ENCODE results near the gene HLA-DMA. TPM values are rescaled to one million over a fixed set of nuclear protein-coding genes. Genes with fewer than 3 reads are reported as not detected.

Gene HLA-DMA
- polyA plus RNA-seq, 1 donor, result 25.4 TPM

- peak; percentile 71 to 88 for DNase-seq
- H3K36me3 ChIP-seq (ENCODE audit: control insufficient read depth, insufficient read depth, low read length), result peaks cover 13% of the 10 kb centered on the region
- H3K4me3 ChIP-seq (ENCODE audit: low read length), result peak overlapping the region; percentile 85
- peaks cover 5% of the 10 kb centered on the region for H3K4me1 ChIP-seq (ENCODE audit: control insufficient read depth, insufficient read depth, low read length)
- peak overlapping the region; percentile 89 for H3K27ac ChIP-seq (ENCODE audit: low read length)
- no CpG with 5 or more reads among the region's 40 CpGs for WGBS (ENCODE audit: insufficient coverage, low lambda C conversion rate)
- no peaks in the 10 kb centered on the region for H3K27me3 ChIP-seq (ENCODE audit: control insufficient read depth, insufficient read depth, low read length)
- no peaks in the 10 kb centered on the region for H3K9me3 ChIP-seq (ENCODE audit: control insufficient read depth, low read depth, low read length)
Measured at GRCh38 chr6:32968867-32969684, 16.2 kb upstream of the HLA-DMA start.

- Histone ChIP-seq H3K36me3 (ENCODE audit: control insufficient read depth, insufficient read depth, low read length) (peaks cover 9% of the 10 kb centered on the region), H3K4me1 (ENCODE audit: control insufficient read depth, insufficient read depth, low read length) (peaks cover 5% of the 10 kb centered on the region), H3K4me3 (ENCODE audit: low read length) (peak within 1 kb of the TSS; percentile 85), H3K27ac (ENCODE audit: low read length) (peak within 1 kb of the TSS; percentile 89), H3K27me3 (ENCODE audit: control insufficient read depth, insufficient read depth, low read length) (no peaks in the 10 kb centered on the region), H3K9me3 (ENCODE audit: control insufficient read depth, low read depth, low read length) (no peaks in the 10 kb centered on the region)
- WGBS (ENCODE audit: insufficient coverage, low lambda C conversion rate), result no CpG with 5 or more reads among the region's 62 CpGs
- DNase-seq, result peak; percentile 99
Measured at GRCh38 chr6:32968093-32968866, 15.4 kb upstream of the HLA-DMA start, which contains the start of gene BRD2. Gene BRD2, plus strand, starts transcription at chr6:32968594. Its CDS starts 4,305 bp downstream, at chr6:32972899.

- 7% methylated on average over 6 of the region's 16 CpGs for WGBS (ENCODE audit: insufficient coverage, low lambda C conversion rate)
- H3K27ac ChIP-seq (ENCODE audit: low read length), result peak overlapping the region; percentile 89
- peak in 1 of 2 donors; percentile 52 for DNase-seq
Measured at GRCh38 chr6:32967151-32968091, 14.5 kb upstream of the HLA-DMA start.

GRCh38 chr6:32964776-32965175 lies 11.9 kb upstream of the HLA-DMA start:
- DNase-seq, result no peak
- no peak overlapping the region for H3K27ac ChIP-seq (ENCODE audit: low read length)
- no peak overlapping the region for H3K4me3 ChIP-seq (ENCODE audit: low read length)
- 90% methylated on average over 1 of the region's 5 CpGs for WGBS (ENCODE audit: insufficient coverage, low lambda C conversion rate)
- no peaks in the 10 kb centered on the region for H3K9me3 ChIP-seq (ENCODE audit: control insufficient read depth, low read depth, low read length)
- H3K4me1 ChIP-seq (ENCODE audit: control insufficient read depth, insufficient read depth, low read length), result peaks cover 5% of the 10 kb centered on the region
- H3K27me3 ChIP-seq (ENCODE audit: control insufficient read depth, insufficient read depth, low read length), result no peaks in the 10 kb centered on the region
- H3K36me3 ChIP-seq (ENCODE audit: control insufficient read depth, insufficient read depth, low read length), result no peaks in the 10 kb centered on the region

More at GRCh38 chr6:32967151-32968091, 14.5 kb upstream of the HLA-DMA start:
- H3K27me3 ChIP-seq (ENCODE audit: control insufficient read depth, insufficient read depth, low read length), result no peaks in the 10 kb centered on the region
- peak overlapping the region; percentile 85 for H3K4me3 ChIP-seq (ENCODE audit: low read length)
- no peaks in the 10 kb centered on the region for H3K9me3 ChIP-seq (ENCODE audit: control insufficient read depth, low read depth, low read length)
- peaks cover under 1% of the 10 kb centered on the region for H3K36me3 ChIP-seq (ENCODE audit: control insufficient read depth, insufficient read depth, low read length)
- peaks cover 5% of the 10 kb centered on the region for H3K4me1 ChIP-seq (ENCODE audit: control insufficient read depth, insufficient read depth, low read length)

- no peak for DNase-seq
- no peaks in the 10 kb centered on the region for H3K27me3 ChIP-seq (ENCODE audit: control insufficient read depth, insufficient read depth, low read length)
- no peaks in the 10 kb centered on the region for H3K36me3 ChIP-seq (ENCODE audit: control insufficient read depth, insufficient read depth, low read length)
- no peaks in the 10 kb centered on the region for H3K9me3 ChIP-seq (ENCODE audit: control insufficient read depth, low read depth, low read length)
- WGBS (ENCODE audit: insufficient coverage, low lambda C conversion rate), result 80% methylated on average over 1 of the region's 1 CpG
- H3K27ac ChIP-seq (ENCODE audit: low read length), result no peak overlapping the region
- H3K4me3 ChIP-seq (ENCODE audit: low read length), result no peak overlapping the region
- H3K4me1 ChIP-seq (ENCODE audit: control insufficient read depth, insufficient read depth, low read length), result peaks cover 5% of the 10 kb centered on the region
Measured at GRCh38 chr6:32963866-32964265, 11.0 kb upstream of the HLA-DMA start.

- Histone ChIP-seq H3K27me3 (ENCODE audit: control insufficient read depth, insufficient read depth, low read length) (no peaks in the 10 kb centered on the region), H3K4me1 (ENCODE audit: control insufficient read depth, insufficient read depth, low read length) (peaks cover 4% of the 10 kb centered on the region), H3K4me3 (ENCODE audit: low read length) (no peak overlapping the region), H3K27ac (ENCODE audit: low read length) (no peak overlapping the region), H3K36me3 (ENCODE audit: control insufficient read depth, insufficient read depth, low read length) (no peaks in the 10 kb centered on the region), H3K9me3 (ENCODE audit: control insufficient read depth, low read depth, low read length) (no peaks in the 10 kb centered on the region)
- WGBS (ENCODE audit: insufficient coverage, low lambda C conversion rate), result no CpG with 5 or more reads among the region's 1 CpG
- no peak for DNase-seq
Measured at GRCh38 chr6:32962213-32962826, 9.4 kb upstream of the HLA-DMA start.

GRCh38 chr6:32960563-32960962 lies 7.7 kb upstream of the HLA-DMA start:
- H3K36me3 ChIP-seq (ENCODE audit: control insufficient read depth, insufficient read depth, low read length), result no peaks in the 10 kb centered on the region
- 80% methylated on average over 2 of the region's 5 CpGs for WGBS (ENCODE audit: insufficient coverage, low lambda C conversion rate)
- H3K27ac ChIP-seq (ENCODE audit: low read length), result no peak overlapping the region
- H3K9me3 ChIP-seq (ENCODE audit: control insufficient read depth, low read depth, low read length), result no peaks in the 10 kb centered on the region
- H3K27me3 ChIP-seq (ENCODE audit: control insufficient read depth, insufficient read depth, low read length), result no peaks in the 10 kb centered on the region
- H3K4me3 ChIP-seq (ENCODE audit: low read length), result no peak overlapping the region
- DNase-seq, result no peak
- no peaks in the 10 kb centered on the region for H3K4me1 ChIP-seq (ENCODE audit: control insufficient read depth, insufficient read depth, low read length)

- Histone ChIP-seq H3K4me3 (ENCODE audit: low read length) (no peak overlapping the region), H3K9me3 (ENCODE audit: control insufficient read depth, low read depth, low read length) (no peaks in the 10 kb centered on the region), H3K27me3 (ENCODE audit: control insufficient read depth, insufficient read depth, low read length) (no peaks in the 10 kb centered on the region), H3K36me3 (ENCODE audit: control insufficient read depth, insufficient read depth, low read length) (no peaks in the 10 kb centered on the region), H3K27ac (ENCODE audit: low read length) (no peak overlapping the region), H3K4me1 (ENCODE audit: control insufficient read depth, insufficient read depth, low read length) (no peaks in the 10 kb centered on the region)
- DNase-seq, result no peak
- WGBS (ENCODE audit: insufficient coverage, low lambda C conversion rate), result 100% methylated on average over 1 of the region's 2 CpGs
Measured at GRCh38 chr6:32956176-32956575, 3.3 kb upstream of the HLA-DMA start.

GRCh38 chr6:32954986-32955802 lies 2.3 kb upstream of the HLA-DMA start:
- peak in 1 of 2 donors; percentile 53 for DNase-seq
- no peak overlapping the region for H3K27ac ChIP-seq (ENCODE audit: low read length)

More at GRCh38 chr6:32954986-32955802, 2.3 kb upstream of the HLA-DMA start:
- WGBS (ENCODE audit: insufficient coverage, low lambda C conversion rate), result 40% methylated on average over 1 of the region's 3 CpGs
- H3K4me1 ChIP-seq (ENCODE audit: control insufficient read depth, insufficient read depth, low read length), result no peaks in the 10 kb centered on the region
- H3K9me3 ChIP-seq (ENCODE audit: control insufficient read depth, low read depth, low read length), result no peaks in the 10 kb centered on the region
- H3K36me3 ChIP-seq (ENCODE audit: control insufficient read depth, insufficient read depth, low read length), result no peaks in the 10 kb centered on the region
- no peaks in the 10 kb centered on the region for H3K27me3 ChIP-seq (ENCODE audit: control insufficient read depth, insufficient read depth, low read length)
- H3K4me3 ChIP-seq (ENCODE audit: low read length), result no peak overlapping the region

Measured in large intestine (tissue), 3 donors.